HG03039 (cell line): ENCODE results near the gene CDAN1.

Experiments
- ATAC-seq: cut with Tn5 transposase; IDR thresholded peaks from one replicate; pipeline ENCODE4 v1.9.1; 2021; ENCODE audit warnings: mild to moderate bottlenecking, moderate library complexity; ENCODE audit not compliant: unreplicated experiment

CDAN1 gene

GRCh38 chr15:42735382-42736165 lies 1.4 kb downstream of the CDAN1 start:
- ATAC-seq = no peak

DNA sequence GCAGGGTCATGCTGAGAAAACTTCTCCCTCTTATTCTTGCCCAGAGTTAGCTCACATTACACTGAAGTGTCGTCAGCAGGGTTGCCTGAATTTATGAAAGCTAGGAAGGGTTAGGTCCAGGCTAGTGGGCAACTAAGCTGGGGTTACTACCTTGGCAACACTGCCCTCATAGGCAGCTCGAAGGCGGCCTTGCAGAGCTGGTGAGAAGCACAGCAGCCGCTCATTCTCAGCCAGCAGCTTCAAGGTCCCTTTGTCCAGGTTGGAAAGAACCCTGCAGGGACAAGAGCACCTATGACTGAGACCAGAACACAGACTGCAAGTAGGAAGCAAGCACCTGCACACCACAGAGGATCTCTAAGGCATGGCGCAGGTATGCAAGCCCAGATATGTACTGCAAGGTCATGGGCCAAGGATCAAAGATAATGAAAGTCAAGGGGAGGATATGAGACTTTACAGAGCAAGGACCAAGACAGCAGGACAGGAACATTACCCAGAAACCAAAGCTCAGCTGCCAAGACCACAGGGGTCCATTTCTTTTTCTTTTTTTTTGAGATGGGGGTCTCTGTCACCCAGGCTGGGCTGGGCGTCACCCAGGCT lies 2.8 kb downstream of the CDAN1 start:
- ATAC-seq = no peak

- ATAC-seq = no peak
These were observed 3.9 kb downstream of the CDAN1 start for GRCh38 chr15:42733027-42733426.

- ATAC-seq = no peak
These were observed 4.7 kb downstream of the CDAN1 start for GRCh38 chr15:42732095-42732827.

DNA sequence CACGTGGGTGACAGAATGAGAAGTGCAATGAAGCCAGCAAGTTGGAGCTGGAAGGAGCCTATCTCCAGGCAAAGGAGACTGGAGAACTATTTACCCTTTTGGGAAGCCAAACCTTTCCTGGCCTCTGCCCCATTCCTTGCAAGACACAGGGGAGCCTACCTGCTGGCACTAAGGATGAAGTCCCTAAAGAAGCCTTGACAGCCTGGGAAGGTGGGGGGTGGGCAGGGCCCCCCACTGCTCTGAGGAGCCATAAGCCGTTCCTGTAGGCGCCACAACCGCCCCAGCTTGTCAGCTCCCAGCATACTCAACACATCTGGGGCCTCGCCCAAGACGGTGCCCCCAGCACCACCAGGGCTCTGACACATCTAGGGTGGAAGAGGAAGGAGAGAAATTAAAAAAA lies 5.5 kb downstream of the CDAN1 start:
- no peak for ATAC-seq

DNA sequence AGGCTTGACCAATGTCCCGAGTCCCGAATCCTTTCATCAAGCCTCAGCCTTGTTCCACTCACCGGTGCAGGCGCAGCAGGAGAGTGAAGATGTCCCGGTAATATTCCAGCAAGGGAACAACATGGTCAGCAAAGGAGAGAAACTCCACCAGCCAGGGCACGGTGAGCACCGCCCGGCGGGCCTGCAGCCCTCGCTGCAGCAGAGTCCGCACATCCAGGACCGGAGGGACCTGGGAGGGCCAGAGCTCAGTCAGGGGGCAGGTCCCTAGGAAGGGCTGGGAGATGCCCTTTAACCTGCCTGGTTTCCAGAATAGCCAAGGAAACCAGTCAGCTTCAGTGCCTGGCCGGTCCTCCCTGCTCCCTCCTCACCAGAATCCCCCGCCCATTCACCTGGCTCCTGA lies 6.4 kb downstream of the CDAN1 start:
- ATAC-seq = no peak

DNA sequence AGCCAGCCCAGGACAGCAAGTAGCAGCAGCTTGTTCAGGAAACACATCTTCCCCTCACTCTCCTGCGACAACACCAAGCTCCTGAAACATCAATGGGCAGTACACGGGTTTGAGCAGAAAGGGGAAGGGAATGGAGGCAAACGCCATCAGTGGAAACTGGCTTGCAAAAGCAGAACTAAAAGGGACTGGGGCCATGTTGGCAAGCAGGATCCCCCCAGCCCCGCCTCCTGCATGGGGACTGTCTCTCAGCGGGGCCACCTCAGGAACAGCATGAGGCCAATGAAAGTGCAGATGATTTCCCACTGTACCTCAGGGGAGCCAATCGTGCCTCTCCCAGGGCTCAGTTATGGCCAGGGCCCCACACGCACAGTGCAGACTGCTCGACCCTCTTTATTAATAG lies 6.8 kb downstream of the CDAN1 start:
- no peak for ATAC-seq

DNA sequence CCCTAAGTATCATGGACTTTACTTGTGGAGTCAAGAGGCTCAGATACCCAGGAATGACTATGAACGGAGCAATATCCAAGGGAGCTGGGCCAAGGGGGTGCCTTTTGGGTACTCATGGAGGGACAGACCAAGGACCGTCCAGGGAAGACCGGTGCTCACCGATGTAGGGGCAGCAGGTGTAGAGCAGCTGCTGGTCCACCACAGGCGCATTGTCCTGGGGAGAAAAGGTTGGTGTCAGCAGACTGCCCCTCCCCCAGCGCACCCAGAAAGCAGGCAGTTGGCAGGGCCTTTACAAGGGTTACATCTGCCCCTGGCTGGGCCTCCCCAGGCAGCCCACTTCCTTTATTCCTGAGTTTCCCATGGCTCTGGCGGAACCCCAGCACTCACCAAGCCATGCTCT lies 7.5 kb downstream of the CDAN1 start:
- no peak for ATAC-seq

- ATAC-seq = no peak
These were observed 8.0 kb downstream of the CDAN1 start for GRCh38 chr15:42728972-42729371.

DNA sequence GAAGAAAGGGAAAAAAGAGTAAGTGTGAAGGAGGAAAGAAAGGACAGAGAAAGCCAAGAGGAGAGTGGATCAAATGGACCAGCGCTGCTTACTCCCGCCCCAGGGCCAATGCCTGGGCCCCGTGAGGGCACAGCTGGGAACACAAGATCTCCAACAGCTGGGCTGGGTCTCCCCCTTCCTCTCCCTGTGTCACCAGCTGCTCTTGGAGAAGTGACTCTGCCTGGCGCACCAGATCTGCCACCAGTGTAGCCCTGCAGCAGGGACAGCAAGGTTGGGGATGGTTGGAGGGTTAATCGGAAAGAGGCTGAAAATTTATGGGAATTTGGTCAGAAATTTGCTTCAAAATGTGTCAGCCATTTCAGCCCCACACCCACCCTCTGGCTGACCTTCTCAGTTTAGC lies 8.4 kb downstream of the CDAN1 start:
- ATAC-seq = no peak

GRCh38 chr15:42727750-42728381 lies 9.1 kb downstream of the CDAN1 start:
- no peak for ATAC-seq

DNA sequence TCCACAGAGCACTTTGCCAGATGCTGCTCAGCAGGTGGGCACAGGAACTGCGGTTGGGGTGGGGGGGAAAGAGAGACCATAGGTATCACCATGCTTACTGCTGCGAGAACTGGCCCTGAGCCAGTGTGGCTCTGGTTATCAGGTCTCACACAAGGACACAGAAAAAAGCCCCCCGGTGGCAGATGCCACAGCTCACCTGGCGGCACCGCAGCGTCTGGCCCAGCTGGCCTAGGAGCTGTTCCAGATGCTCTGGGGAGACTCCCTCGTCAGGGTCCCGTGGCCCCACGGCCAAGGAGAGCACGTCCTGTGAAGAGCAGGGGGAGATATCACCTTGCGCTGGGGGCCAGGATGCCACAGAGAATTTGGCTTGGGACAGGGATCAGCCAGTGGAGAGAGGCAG lies 10.8 kb downstream of the CDAN1 start:
- no peak for ATAC-seq

- ATAC-seq = no peak
These were observed 11.5 kb downstream of the CDAN1 start for GRCh38 chr15:42725331-42725903.

DNA sequence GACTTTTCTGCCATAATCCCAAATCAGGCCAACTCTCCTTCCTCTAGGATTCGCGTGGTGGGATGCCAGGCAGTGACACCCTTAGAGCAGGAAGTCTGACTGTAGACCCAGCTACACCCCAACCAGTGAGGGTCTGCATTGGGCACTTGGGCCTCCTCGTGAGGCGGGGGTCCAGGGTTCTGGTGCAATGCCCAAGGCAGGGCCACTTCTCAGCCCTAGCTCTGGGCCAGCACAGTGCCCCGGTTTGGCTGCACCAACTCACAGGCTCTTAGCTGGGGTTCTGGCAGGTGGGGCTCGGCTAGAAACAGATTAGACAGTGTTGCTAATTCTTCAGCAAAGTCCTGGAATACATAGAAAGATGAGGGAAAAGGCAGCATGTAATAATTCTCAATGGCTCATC lies 12.7 kb downstream of the CDAN1 start:
- no peak for ATAC-seq

DNA sequence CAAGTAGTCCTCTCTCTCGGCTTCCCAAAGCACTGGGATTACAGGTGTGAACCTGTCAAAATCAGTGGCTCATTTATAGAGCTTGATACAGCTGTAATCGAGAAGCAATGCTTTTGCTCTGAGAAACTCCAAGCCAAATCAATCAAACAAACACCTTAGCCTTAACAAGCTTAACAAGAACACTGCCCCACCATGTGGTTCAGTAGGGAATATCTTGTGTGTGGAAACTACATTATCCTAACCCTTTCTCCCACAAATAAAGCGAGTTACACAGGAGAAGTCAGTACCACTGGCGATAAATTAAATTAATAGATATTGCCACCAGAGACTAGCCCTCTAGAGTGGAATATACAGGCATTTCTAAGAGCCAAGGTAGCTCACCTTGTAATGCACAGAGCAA lies 13.9 kb downstream of the CDAN1 start:
- no peak for ATAC-seq

- no peak for ATAC-seq
These were observed 15.0 kb downstream of the CDAN1 start for GRCh38 chr15:42721916-42722315.

- no peak for ATAC-seq
These were observed 15.9 kb downstream of the CDAN1 start for GRCh38 chr15:42721016-42721415.

- ATAC-seq = no peak
These were observed 16.9 kb downstream of the CDAN1 start for GRCh38 chr15:42720071-42720470.

- ATAC-seq = no peak
These were observed 17.9 kb downstream of the CDAN1 start for GRCh38 chr15:42719043-42719442.

- ATAC-seq = no peak
These were observed 20.3 kb downstream of the CDAN1 start for GRCh38 chr15:42716626-42717025.

DNA sequence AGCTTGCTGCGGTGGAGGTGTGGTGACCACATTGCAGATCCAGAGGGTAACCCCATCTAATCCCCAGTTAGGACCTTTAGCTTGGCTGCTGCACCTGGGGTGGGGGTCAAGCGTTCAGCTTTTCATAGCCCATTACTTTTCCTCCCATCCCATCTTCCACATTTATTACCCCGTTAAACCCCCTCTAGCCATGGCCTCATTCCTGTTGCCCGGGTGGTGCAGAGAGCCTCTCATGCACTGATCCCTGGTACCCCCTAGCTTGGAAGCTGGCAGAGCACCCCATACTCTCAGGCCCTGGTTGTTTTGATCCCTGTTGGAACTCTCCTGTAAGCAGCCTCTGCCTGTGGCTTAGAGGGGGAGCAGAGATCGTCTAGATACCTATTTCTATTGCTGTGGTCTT lies 20.8 kb downstream of the CDAN1 start:
- no peak for ATAC-seq
